GM03348 (cell line): Measurements from ENCODE around the gene B4GALT6.

Source experiments
- DNase-seq: peaks from one replicate; pipeline ENCODE4 v3.0.0; 2012; ENCODE audit warnings: low spot score

B4GALT6 gene

DNA sequence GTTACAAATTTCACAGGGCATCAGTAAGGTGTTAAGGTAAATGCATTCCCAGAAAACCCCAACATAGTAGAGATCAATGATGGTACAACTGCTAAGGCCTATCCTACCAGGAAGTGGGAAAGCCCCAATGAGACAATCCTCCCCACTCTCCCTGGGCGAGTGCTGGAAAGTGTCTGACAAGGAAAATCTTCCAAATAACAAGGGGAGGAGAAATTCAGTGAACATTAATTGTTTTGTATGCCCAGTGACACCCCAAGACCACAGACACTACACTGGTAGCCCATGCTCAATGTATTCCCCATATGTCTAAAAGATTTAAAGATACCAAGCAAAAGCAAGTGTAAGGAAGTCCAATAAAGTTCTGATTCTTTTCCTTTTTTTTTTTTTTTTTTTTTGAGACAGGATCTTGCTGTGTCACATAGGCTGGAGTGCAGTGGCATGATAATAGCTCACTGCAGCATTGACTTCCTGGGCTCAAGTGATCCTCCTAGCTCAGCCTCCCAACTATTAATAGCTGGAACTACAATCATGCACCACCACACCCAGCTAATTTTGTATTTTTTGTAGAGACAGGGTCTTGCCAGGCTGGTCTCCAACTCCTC, 24.7 kb downstream of the B4GALT6 start:
- DNase-seq = no peak

- DNase-seq = no peak
Measured at GRCh38 chr18:31658670-31659575, 25.5 kb downstream of the B4GALT6 start.

DNA sequence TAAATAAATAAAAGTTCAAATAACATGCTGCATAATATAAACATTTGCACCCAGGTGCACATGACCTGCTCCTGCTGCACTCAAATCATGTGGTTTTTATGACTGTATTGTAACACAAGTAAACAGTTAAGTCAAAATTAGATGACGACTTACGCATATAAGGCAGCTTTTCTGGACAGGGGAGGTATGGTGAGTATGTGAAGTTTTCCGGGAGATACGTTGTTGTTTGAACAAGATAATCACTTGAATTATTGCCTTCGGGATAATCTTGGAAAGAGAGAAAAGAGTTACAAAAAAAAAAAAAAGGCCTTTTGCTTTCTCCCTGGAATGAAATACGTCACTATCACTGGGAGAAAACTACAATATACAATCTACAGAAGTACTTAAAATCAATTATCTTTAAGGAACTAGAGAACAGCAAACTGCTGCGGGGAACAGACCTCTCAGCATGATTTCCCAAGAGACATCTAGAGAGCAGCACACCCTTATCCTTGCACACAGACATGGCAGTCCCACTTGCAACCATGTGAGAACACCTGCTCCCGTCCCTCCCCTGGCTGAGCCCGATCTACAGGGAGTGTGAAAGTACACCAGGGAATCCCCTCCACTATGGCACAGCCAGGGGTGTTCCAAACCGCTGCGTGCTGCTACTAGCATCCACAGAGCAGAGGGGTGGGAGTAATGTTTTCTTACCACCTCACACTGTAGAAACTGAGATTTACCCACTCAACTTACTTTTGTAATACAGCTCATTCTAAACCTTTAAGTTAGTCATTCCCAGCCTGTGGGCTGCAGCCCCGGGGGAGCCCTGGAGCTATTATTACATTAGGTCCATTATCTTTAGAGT, 26.3 kb downstream of the B4GALT6 start:
- no peak for DNase-seq

DNA sequence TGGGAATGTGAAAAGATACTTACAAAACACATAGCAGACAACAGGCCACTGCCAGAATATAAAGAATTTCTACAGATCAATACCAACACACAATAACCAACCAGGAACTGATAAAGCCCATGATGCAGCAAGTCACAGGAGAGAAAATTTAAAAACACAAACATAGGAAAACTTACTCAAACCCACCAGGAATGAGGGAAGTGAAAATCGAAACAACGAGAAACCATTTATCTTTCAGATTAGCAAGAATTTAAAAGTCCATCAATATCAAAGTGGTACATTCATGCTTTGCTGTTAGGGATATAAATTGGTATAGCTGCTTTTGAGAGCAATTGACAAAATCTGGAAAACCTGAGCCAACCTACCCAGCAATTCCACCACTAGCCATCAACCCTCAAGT, 27.6 kb downstream of the B4GALT6 start:
- DNase-seq = no peak

GRCh38 chr18:31655354-31655753, 29.0 kb downstream of the B4GALT6 start:
- DNase-seq = no peak

DNA sequence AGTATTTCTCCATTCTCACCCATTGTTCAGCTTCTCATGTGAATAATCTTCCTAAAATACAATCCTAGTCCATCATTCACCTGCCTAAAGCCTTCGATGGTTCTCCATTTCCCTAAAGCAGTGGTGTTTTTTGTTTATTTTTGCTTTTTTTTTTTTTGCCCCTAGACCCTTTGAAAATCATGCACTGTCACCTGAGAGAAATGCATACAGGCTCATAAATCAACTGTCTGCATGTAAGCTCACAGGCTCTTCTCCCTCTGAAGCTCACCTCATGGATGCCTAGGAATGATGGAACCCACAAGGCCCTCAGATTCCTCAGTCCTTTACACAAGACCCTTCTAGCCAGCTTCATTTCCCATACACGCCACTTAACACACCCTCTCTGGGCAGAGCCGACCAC, 31.5 kb downstream of the B4GALT6 start:
- no peak for DNase-seq

GRCh38 chr18:31652357-31652756, 32.0 kb downstream of the B4GALT6 start:
- DNase-seq = no peak

GRCh38 chr18:31651369-31651768, 33.0 kb downstream of the B4GALT6 start:
- no peak for DNase-seq

DNA sequence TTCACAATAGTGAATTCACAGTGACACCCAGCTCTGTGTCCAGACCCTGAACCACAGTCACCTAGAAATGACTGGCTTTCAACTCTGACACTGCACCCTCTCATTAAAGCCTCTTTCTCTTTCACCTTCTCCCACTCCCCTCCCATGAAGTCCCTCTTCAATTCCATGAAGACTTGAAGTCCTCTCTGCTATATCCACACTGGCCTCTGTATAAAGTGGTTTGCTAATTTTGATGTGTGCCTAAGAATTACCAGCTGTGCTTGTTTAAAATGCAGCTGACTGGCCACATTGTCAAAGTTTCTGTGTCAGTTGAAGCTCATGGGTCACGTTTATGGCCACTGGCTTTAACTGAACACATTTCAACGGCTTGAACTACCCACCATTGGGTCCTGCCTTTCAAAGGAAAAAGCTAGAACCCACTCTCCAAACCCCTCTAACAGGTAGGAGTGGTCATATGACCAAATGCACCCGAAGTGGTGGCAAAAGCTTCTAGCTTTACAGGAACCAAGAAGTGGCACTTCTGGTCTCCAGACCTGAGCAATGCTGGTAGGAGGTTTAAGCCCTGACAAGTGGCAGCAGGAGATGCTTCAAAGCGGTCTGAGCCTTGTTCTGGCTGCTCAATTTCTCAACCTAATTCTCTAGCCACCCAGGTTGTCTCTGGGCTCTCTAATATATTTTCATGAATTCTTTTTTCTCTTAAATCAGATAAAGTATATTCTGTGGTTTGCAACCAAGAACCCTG, 34.2 kb downstream of the B4GALT6 start:
- no peak for DNase-seq

DNA sequence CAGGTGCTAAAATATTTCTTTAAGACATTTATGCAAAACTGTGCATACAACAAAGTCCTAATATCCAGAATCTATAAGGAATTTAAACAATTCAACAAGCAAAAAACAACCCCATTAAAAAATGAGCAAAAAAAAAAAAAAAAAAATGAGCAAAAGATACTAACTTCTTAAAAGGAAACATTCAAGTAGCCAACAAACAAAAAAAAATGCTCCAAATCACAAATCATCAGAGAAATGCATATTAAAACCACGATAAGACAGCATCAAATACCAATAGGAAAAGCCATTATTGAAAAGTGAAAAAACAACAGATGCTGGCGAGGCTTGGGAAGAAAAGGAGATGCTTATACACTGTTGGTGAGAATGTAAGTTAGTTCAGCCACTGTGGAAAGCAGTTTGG, 34.9 kb downstream of the B4GALT6 start:
- DNase-seq = no peak

DNA sequence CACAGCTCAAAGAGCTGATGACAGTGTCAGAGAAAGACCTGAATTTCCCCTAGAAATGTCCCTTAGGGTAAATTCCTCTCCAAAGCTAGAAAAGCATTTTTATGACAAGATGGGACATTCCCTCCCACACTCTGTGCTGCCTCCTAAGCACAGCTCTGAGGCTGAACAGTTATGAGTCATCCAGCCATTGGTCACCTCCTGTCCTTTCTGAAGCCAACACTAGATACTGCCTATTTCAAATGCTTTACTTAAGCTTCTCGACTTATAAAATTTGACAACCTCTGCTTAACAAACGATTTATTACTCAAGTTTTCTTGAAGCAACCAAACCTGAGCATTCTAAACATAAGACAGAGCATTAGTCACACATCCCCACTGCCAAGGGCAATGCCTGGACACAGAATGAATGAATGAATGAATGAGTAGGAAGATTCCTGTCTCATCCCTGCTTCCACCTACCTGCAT, 35.4 kb downstream of the B4GALT6 start:
- DNase-seq = peak; percentile 16

GRCh38 chr18:31648458-31648857, 35.9 kb downstream of the B4GALT6 start:
- no peak for DNase-seq

DNA sequence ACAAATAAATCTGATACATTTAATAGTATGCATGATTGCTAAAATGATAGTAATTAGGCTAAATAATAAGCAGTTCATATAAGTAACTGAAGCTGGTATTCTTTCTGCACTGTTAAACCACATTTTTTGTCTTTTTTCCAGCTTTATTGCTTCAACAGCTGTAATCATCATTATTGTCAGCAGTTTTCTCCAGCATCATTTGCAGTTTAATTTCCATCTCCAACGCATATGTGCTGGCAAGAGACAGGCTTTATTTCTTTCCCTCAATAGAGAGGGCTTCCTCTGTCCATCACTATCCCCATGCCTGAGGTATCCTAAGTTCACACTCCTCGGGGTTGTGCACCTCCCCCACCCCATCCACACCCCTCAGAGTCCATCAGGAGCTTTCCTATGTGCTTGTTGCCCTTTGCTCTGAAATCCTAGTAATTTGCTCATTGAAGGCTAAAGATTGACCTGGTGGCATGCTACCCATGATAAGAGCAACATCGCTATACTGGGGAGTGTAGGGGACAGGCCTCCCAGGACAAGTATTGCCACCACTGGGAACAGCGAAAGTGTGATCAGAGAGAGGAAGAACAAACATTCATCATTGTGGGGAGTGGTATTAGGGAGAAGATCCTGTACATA, 37.1 kb downstream of the B4GALT6 start:
- no peak for DNase-seq

GRCh38 chr18:31646332-31647126, 37.9 kb downstream of the B4GALT6 start:
- DNase-seq = no peak

- DNase-seq = no peak
Measured at GRCh38 chr18:31645411-31645810, 39.0 kb downstream of the B4GALT6 start.

- DNase-seq = peak; percentile 40
Measured at GRCh38 chr18:31643003-31643402, 41.4 kb downstream of the B4GALT6 start.

DNA sequence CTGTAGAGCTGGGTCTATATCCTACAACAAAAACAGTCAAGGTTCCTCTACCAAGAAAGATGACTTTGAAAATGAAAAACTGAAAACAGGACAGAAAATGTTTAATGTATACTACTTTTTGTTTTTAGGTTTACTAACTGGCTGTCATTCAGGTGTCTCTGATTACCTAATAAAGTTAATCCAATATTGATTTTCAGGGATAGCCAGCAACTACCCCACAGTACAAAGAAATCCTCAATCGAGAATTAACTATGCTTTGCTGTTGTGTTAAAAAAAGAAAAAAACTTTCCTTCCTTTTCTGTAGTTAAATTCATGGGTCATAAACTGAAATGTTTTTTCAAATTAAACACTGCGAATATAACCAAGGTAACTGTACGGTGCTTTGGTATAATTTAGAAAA, 46.9 kb downstream of the B4GALT6 start:
- DNase-seq = no peak

GRCh38 chr18:31636387-31636786, 48.0 kb downstream of the B4GALT6 start:
- no peak for DNase-seq

DNA sequence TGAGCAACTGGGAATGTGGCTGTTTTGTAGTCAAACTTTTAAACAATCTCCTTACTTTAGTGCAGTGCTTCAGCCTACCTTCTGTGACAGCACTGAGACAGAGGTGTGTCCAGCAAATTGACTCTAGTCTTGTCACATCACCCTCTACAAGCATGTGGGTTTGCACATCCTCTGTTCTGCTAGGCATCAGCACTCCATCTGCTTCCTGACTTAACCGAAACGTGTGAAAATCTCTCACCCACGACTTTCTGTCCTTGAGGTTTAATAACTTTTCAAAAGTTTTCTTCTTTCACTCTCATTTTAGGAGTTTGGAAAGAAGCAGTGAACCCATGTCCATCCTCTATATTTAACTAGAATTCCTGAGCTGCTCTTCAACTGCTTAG, 50.1 kb downstream of the B4GALT6 start:
- no peak for DNase-seq
